ENCODE data around the gene STAT1. TPM values are rescaled to one million over a fixed set of nuclear protein-coding genes. Genes with fewer than 3 reads are reported as not detected.

Gene STAT1
- total RNA-seq, 1 experiment from 2014 or later: 76.5 TPM

- DNase-seq (ENCODE audit: low spot score): no peak
- no peaks in the 10 kb centered on the region for H3K9me3 ChIP-seq (ENCODE audit: low read depth, low read length, poor library complexity, severe bottlenecking)
- TF ChIP-seq EZH2 (IDR thresholded peaks at IDR 0.05; ENCODE audit: borderline replicate concordance, low read depth, low read length, poor library complexity, severe bottlenecking): no peak
- TF ChIP-seq, protein P1, sequence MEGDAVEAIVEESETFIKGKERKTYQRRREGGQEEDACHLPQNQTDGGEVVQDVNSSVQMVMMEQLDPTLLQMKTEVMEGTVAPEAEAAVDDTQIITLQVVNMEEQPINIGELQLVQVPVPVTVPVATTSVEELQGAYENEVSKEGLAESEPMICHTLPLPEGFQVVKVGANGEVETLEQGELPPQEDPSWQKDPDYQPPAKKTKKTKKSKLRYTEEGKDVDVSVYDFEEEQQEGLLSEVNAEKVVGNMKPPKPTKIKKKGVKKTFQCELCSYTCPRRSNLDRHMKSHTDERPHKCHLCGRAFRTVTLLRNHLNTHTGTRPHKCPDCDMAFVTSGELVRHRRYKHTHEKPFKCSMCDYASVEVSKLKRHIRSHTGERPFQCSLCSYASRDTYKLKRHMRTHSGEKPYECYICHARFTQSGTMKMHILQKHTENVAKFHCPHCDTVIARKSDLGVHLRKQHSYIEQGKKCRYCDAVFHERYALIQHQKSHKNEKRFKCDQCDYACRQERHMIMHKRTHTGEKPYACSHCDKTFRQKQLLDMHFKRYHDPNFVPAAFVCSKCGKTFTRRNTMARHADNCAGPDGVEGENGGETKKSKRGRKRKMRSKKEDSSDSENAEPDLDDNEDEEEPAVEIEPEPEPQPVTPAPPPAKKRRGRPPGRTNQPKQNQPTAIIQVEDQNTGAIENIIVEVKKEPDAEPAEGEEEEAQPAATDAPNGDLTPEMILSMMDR (conservative IDR thresholded peaks at IDR 0.05; ENCODE audit: low read depth, low read length): no peak
- no peaks in the 10 kb centered on the region for H3K27me3 ChIP-seq (replicated peaks; ENCODE audit: insufficient read depth, low read depth, low read length, poor library complexity)
- CTCF ChIA-PET: no interaction called here
- POLR2A ChIA-PET (ENCODE audit: low non-redundant PET): no interaction called here
- BruUV-seq (replicated peaks): TSS peak; percentile 99
- intact Hi-C loops (cut with micrococcal nuclease; ENCODE audit: unreplicated experiment): loop anchor here (10.0 kb wide), 1 partner anchor 370 kb away; the partner anchor contains the start of gene NAB1
- H3K4me1 ChIP-seq (ENCODE audit: insufficient read depth, low read length, poor library complexity, severe bottlenecking): peaks cover 6% of the 10 kb centered on the region
- no peaks in the 10 kb centered on the region for H3K36me3 ChIP-seq (ENCODE audit: insufficient read depth, low read length, poor library complexity, severe bottlenecking)
- peak overlapping the region; percentile 84 for H3K27ac ChIP-seq (ENCODE audit: low read depth, low read length, poor library complexity, severe bottlenecking)
- H3K4me3 ChIP-seq (ENCODE audit: low read depth, low read length, poor library complexity, severe bottlenecking): peak overlapping the region; percentile 81
Observed at GRCh38 chr2:191014653-191015020, 666 bp upstream of the STAT1 start.

GRCh38 chr2:191013682-191013931, 364 bp downstream of the STAT1 start:
- intact Hi-C loops (cut with micrococcal nuclease; ENCODE audit: unreplicated experiment): loop anchor here (10.0 kb wide), 1 partner anchor 369 kb away; the partner anchor contains the start of gene NAB1
- ChIA-PET CTCF (no interaction called here), POLR2A (ENCODE audit: low non-redundant PET) (no interaction called here)

GRCh38 chr2:191012845-191013681, 908 bp downstream of the STAT1 start:
- peaks cover 6% of the 10 kb centered on the region for H3K4me1 ChIP-seq (ENCODE audit: insufficient read depth, low read length, poor library complexity, severe bottlenecking)
- ChIA-PET CTCF (interaction anchor here (0.7 kb wide), 1 partner anchor 333 kb away, joined by 5 read pairs; no protein-coding TSS in a partner anchor), POLR2A (ENCODE audit: low non-redundant PET) (interaction anchor here (0.7 kb wide), 1 partner anchor 1536 kb away, joined by 9 read pairs; no protein-coding TSS in a partner anchor)
- H3K36me3 ChIP-seq (ENCODE audit: insufficient read depth, low read length, poor library complexity, severe bottlenecking): peaks cover 13% of the 10 kb centered on the region
- TF ChIP-seq, protein P1 (conservative IDR thresholded peaks at IDR 0.05; ENCODE audit: low read depth, low read length): no peak
- TF ChIP-seq EZH2 (IDR thresholded peaks at IDR 0.05; ENCODE audit: borderline replicate concordance, low read depth, low read length, poor library complexity, severe bottlenecking): no peak
- TSS peak; percentile 47 for BruUV-seq (replicated peaks)
- peak overlapping the region; percentile 81 for H3K4me3 ChIP-seq (ENCODE audit: low read depth, low read length, poor library complexity, severe bottlenecking)
- H3K27me3 ChIP-seq (replicated peaks; ENCODE audit: insufficient read depth, low read depth, low read length, poor library complexity): no peaks in the 10 kb centered on the region
- intact Hi-C loops (cut with micrococcal nuclease; ENCODE audit: unreplicated experiment): loop anchor here (10.0 kb wide), 1 partner anchor 368 kb away; the partner anchor contains the start of gene NAB1
- no peaks in the 10 kb centered on the region for H3K9me3 ChIP-seq (ENCODE audit: low read depth, low read length, poor library complexity, severe bottlenecking)
- DNase-seq (ENCODE audit: low spot score): no peak
- H3K27ac ChIP-seq (ENCODE audit: low read depth, low read length, poor library complexity, severe bottlenecking): peak overlapping the region; percentile 84

More at GRCh38 chr2:191013682-191013931, 364 bp downstream of the STAT1 start:
- Histone ChIP-seq H3K4me1 (ENCODE audit: insufficient read depth, low read length, poor library complexity, severe bottlenecking) (peaks cover 6% of the 10 kb centered on the region), H3K36me3 (ENCODE audit: insufficient read depth, low read length, poor library complexity, severe bottlenecking) (peaks cover 8% of the 10 kb centered on the region), H3K9me3 (ENCODE audit: low read depth, low read length, poor library complexity, severe bottlenecking) (no peaks in the 10 kb centered on the region), H3K27ac (ENCODE audit: low read depth, low read length, poor library complexity, severe bottlenecking) (peak overlapping the region; percentile 84), H3K4me3 (ENCODE audit: low read depth, low read length, poor library complexity, severe bottlenecking) (peak overlapping the region; percentile 81), H3K27me3 (replicated peaks; ENCODE audit: insufficient read depth, low read depth, low read length, poor library complexity) (no peaks in the 10 kb centered on the region)
- no TSS peak for BruUV-seq (replicated peaks)
- no peak for DNase-seq (ENCODE audit: low spot score)
- TF ChIP-seq, protein P1 (conservative IDR thresholded peaks at IDR 0.05; ENCODE audit: low read depth, low read length): no peak
- no peak for TF ChIP-seq EZH2 (IDR thresholded peaks at IDR 0.05; ENCODE audit: borderline replicate concordance, low read depth, low read length, poor library complexity, severe bottlenecking)
